ENCODE results near the gene DDR2.
A peak's percentile ranks its signal among the peaks of the same experiment; 100 is the strongest.
"Not testable (repeated sequence)": the region's sequence is repeated elsewhere in the genome, so short reads cannot be mapped to it uniquely, and the experiment has no call there.

The DDR2 gene

DNA sequence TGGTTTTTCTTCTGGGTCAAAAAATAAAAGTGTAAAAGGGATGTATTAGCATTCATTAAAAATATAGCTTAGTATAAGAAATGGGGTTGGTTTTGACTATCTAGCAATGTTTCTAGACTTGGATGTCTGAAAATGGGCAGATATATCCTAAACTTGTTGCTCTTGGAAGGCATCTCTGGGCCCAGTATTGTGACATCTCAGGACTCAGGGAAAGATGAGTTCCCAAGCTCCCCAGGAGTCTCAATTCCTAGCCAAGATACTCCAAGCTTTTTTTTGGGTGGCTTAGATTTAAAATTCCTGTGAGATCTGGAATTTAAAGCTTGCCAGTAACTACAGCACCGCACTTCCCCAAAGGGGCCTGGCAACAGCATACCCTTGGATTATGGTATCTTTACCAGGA lies 146.8 kb downstream of the DDR2 start:
- no peak for DNase-seq (ENCODE audit: low read depth)

DNA sequence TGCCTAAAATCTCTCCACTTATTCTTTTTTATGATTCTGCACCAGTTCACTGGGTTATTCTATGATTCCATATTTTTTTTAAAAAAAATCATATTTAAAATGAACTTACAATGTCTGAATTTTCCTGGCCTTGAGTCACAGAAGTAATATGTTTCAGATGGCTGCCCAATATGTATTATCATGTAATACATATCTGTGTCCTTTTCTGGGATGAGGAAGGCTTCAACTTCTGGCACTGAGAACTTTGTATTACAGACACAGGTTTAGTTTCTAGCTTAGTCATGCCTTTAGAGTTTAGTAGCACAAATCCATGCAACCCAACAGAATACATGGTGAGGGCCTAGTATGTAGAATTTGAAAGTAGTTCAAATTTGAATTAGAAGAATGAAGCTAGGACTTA lies 150.4 kb downstream of the DDR2 start:
- no peak for DNase-seq (ENCODE audit: low read depth)

DNA sequence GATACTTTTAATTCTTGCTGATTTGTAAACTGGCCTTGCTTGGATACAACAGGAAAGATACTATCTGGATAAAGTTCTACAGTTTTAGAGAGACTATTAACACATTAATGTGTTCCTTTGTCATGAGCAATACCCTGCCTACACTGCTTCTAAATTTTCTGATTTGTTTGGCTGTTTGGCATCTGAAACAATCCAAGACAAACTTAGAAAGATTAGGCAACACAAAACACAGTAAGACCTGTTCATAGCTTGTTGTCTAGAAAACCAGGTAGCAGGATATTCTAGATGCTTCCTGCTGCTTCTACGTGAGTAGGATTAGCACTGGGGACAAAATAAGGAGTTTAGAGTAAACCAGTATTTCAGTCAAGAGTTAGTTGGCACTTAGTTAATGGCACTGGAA lies 152.7 kb downstream of the DDR2 start:
- not testable (repeated sequence) for DNase-seq (ENCODE audit: low read depth)

DNA sequence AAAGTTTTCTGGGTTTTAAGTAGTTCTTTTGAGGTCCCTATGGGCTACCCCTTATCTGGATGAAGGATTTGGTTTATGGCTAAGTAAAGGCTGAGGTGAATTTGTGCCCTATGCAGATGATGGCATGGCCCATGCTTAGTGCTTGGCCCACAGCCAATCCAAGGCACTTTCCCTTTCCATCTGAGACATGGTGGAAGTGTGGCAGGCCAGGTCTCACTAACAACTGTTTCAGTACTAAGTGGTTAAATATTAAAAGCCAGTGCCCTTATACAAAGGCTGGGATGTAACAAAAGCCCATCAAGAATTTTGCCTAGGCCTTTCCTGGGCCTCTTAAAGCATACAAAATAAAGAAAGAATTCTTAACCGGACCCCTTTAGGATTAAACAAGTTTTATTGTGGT lies 156.5 kb downstream of the DDR2 start:
- DNase-seq (ENCODE audit: low read depth): not testable (repeated sequence)

DNA sequence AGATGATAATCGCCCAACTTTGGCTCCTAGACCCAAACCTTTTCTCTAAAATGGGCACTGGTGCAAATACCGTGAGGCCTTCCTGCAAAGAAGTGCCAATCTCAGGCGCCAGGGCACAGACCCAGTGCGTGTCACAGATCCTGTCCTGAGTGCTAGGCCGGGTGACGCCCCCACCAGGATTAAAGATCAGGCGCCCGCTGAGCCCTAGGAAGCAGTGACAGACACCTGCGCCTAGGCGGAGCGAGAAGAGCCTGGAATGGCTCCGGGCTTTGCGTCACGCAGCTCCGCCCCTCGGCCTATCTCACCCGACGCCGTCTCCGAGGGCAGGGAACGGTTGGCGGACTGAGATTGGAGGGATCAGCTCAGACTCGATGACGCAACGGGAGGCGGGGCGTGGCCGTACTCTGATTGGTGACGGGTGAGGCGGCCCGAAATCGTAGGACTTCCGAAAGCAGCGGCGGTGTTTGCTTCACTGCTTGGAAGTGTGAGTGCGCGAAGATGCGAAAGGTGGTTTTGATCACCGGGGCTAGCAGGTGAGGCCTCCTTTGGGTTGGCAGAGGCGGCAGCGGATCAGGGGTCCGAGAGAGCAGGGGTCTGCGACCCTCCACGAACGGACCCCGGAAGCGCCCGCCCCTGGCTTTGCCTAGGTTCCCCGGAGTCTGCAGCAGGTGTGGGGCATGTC lies 158.2 kb downstream of the DDR2 start, which contains the start of gene HSD17B7:
Gene HSD17B7 (plus strand): TSS at position 400 of the 682 bp plus-strand sequence. CDS start 99 bp downstream, at position 499.
- peak; percentile 73 for DNase-seq (ENCODE audit: low read depth)

DNA sequence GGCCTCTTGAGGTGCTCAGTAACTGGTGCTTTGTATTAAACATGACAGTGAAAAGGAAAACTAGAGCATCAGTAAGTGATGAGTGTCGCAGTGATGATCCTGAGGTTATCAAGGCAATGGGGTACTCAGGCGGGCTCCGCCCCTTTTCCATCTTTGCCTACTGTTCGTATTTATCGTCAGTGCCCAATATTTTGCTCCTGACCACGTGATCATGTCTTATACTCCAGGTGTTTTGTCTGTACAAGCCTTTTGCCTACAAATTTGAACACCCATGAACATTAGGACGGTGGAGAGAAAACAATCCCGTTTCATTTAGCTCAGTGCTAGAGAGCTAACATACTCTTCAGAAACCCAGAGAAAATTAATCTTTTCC lies 158.7 kb downstream of the DDR2 start:
- DNase-seq (ENCODE audit: low read depth): not testable (repeated sequence)

DNA sequence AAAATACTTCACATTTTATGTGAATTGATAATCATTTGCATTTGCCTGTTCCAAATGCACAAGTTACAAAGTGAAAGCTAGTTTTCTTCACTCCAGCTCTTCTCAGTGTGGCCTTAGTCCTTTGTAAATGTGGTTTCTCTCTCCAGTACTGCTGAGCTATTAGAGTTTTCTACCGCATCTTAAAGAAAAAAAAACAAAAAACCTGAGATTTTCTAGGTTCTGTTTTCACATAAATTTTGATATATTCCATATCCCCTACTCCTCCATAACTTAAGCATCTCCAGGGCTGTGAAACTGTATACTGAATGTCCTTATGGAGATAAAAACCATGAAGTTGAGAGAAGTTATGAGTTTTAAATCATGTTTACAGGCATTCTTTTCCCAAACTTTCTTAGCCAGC lies 162.0 kb downstream of the DDR2 start:
- DNase-seq (ENCODE audit: low read depth): not testable (repeated sequence)

DNA sequence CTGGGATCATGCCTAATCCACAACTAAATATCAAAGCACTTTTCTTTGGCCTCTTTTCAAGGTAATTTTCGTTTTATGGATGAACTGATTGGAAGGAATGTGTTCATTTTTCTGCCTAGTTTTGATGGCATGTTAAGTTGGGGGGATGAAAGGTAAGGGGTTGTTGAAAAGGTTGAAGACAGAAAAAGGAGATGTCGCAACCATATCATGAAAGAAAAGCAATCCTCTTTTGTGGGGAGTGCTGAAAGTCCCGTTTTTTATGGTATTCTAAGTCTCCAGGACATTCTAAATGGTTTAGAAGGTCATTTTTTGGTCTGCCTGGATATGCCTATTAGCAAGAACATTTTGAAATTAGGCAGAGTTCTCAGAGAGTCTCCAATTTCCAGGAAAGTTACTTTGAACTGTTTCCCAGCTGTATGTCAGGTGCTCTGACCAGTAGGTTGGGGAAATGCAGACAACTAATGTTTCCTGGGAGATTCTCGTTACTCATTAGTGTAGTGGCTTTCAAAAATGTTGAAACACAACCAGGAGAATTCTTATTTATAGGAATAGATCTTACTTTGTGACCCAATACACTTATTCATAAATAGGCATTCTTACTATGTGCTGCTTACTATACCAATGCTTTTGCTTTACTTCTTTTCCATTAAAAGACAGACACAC lies 164.5 kb downstream of the DDR2 start:
- DNase-seq (ENCODE audit: low read depth): not testable (repeated sequence)

DNA sequence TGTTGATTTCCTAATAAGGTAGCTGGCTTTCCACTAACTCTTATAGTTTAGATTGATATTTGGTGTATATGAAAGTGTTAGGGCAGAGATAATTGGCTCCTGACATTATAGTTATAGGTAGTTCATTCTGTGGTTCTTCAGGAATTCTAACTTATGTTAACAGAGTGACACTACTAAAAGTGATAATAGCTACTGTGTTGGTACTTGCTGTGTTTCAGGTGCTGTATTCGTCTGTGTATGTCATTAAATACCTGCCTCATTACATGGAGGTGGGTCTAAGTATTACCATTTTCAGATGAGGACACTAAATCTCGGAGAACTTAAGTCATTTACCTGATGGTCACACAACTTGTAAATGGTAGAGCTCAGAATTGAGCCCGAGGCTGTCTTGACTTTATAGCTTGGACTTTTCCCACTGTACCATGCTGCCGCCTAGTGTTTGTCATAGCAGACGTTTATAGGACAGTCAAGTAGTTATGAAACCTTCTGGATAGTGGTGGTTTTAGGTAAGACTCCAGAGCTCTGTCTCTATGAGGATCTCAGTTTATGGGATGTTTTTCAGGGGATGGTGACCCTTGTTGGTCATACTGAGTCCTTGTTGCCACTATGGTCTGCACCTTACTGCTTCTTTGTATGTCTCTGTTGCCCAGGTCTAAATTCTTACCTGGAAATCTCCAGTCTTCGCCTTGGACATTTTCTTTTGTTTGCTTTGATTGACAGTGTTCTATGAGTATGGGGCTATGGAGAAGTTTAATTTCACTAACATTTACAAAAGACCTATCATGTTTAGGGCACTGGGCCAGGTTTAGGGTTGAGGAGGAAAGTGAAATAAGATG lies 167.9 kb downstream of the DDR2 start:
- DNase-seq (ENCODE audit: low read depth): not testable (repeated sequence)

DNA sequence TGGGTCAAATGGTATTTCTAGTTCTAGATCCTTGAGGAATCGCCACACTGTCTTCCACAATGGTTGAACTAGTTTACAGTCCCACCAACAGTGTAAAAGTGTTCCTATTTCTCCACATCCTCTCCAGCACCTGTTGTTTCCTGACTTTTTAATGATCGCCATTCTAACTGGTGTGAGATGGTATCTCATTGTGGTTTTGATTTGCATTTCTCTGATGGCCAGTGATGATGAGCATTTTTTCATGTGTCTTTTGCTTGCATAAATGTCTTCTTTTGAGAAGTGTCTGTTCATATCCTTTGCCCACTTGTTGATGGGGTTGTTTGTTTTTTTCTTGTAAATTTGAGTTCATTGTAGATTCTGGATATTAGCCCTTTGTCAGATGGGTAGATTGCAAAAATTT lies 175.2 kb downstream of the DDR2 start:
- DNase-seq (ENCODE audit: low read depth): not testable (repeated sequence)

DNA sequence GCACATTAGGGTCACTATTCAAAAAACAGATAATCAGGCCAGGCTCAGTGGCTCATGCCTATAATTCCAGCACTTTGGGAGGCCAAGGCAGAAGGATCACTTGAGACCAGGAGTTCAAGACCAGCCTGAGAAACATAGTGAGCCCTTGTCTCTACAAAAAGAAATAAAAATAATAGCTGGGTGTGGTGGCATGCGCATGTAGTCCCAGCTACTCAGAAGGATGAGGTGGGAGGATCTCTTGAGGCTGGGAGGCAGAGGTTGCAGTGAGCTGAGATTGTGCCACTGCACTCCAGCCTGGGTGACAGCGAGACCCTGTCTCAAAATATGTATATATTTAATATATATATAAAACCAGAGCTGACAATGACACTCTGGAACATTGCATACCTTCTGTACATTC lies 180.1 kb downstream of the DDR2 start:
- not testable (repeated sequence) for DNase-seq (ENCODE audit: low read depth)

DNA sequence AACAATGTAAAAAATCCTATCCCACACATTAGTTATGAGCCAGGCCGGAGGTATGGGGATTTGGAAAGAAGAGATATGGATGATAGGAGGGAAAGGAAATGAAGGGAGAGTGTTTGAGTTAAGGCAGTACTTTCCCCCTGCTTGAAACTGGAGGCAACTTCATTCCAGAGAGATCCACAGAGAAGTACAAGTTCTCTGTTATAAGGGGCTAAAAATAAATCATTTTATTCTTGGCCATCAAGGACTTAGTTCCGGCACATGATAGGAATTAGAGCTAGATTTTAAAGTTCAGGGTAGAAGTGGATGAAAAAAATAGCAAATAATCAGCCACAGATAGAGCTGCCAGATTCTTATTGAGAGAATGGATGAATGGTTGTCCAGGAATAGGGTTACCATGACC lies 185.9 kb downstream of the DDR2 start:
- DNase-seq (ENCODE audit: low read depth): not testable (repeated sequence)

DNA sequence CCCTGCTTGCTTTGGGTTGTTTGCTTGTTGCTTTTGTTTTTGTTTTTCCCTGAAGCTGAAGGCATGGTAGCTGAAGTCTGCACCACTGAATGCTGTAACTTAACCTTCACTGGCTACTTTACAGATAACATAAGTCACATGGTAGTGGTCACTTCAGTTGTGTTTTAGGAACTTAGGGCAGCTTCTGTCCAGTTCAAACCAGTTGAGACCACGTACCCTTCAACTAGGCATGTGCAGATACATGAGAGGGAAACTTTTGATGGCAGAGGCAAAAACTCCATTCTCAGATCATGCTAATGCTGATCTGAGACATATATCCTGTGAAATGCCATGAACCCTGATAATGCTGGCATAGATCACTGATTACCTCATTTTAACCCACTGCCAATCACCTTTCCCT lies 186.4 kb downstream of the DDR2 start:
- DNase-seq (ENCODE audit: low read depth): not testable (repeated sequence)

DNA sequence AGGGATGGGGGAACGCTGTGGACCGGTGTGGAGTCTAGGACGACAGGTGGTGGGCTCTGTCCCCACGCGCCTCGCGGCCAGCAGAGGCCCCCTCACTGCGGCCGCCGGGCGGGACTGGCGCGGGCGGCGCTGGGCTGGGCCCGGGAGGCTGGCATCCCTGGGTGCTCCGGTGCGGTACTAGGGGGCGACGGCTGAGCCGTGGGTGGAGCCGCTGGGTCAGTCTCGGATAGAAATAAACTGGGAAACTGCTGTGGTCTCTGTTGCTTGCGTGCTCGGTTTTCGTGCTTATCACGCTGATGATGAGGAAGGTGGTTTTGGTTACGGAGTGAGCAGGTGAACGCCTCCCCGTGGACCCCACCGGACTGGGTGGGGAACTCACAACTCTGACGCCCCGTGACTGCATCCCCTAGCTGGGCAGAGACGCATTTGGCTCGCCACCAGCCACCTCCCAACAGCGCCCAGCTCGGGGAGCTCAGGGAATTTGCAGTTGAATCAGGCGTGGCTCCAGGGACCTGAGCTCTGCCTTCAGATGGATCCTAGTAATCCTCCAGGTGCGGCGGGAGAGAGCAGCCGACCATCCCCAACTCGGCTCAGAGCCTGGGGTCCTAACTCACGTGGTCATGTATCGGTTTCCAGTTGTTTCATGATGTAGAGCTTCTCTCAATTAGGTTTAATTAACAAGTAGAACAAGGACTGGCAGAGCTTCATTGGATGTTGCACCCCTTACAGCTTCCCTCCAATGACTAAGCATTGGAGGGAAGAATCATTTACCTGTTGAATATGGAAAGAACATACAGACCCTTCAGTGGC lies 190.3 kb downstream of the DDR2 start:
- no peak for DNase-seq (ENCODE audit: low read depth)

DNA sequence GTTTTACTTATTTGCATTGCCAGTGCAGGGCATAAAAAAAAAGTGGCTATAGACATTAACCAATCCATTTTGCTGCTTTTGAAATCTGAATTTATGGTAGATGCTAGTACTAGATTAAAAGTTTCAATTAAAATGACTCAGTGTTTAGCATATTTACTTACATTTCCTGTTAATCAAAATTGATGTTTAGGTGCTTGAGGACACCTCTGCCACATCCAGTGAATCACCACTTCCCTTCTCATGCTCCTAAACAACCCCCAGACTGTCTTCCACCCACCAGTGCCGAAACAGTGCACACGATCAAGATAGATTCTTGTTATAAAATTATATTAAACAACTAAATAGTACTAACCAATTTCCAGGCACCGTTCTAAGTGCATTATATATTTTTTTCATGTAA lies 191.0 kb downstream of the DDR2 start:
- DNase-seq (ENCODE audit: low read depth): no peak

DNA sequence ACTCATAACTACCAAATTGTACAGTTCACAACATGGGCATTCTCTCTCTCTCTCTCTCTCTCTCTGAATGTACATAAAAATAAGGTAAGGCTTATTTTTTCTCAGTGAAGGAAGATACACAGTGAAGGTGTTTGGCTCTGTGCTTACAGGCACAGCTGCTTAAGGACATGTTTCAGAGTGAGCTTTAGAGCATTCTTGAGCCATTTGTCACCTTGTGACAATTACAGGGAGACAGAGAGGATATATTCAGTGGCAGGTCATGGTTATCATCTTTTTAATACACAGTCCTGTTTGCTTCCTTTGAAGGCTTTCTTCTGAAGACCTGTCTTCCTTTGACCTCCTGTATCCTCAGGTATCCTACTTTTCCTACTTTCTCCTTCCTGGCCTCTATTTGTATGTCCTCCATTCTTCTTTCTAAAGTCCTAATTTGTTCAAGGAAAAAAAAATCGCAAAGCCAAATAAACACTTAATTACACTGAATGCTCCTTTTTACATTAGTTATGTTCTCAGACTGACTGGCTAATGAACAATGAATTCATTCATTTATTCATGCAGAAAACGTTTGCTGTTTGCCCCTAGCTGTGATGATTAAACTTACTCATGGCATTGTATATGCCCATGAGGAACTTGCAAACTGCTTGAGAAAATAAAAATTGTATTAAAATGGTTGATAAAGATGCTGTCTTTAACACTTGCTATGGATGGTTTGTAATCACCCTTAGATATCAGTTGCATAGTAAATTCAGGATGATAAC lies 191.7 kb downstream of the DDR2 start:
- DNase-seq (ENCODE audit: low read depth): no peak

DNA sequence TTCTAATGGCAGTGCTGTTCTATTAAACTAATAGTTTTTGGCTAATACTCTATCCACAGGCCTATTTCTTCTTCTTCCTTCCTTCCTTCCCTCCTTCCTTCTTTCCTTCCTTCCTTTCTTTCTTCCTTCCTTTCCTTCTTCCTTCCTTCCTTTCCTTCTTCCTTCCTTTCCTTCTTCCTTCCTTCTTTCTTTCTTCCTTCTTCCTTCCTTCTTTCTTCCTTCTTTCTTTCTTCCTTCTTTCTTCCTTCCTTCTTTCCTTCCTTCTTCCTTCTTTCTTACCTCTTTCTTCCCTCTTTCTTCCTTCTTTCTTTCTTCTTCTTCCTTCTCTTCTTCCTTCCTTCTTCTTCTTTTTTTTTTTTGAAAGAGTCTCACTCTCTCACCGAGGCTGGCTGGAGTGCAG lies 197.0 kb downstream of the DDR2 start:
- DNase-seq (ENCODE audit: low read depth): no peak

DNA sequence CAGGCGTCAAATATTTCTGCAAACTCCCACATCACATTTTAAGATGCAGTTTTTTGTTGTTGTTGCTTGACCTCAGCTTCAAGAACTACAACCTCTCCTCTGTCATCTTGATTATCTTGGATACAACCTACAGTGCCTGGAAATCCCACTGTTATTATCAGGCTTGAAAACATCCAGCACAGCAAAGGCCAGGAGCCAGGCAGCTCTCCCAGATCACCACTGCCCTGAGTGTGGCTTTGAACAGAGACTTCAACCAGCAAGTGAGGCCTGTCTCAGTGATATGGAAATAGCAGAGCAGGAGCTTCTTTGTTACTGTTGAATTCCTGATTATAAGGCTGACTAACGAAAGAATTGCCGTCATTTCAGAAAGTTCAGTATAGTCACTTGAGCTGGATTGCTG lies 200.2 kb downstream of the DDR2 start:
- no peak for DNase-seq (ENCODE audit: low read depth)

DNA sequence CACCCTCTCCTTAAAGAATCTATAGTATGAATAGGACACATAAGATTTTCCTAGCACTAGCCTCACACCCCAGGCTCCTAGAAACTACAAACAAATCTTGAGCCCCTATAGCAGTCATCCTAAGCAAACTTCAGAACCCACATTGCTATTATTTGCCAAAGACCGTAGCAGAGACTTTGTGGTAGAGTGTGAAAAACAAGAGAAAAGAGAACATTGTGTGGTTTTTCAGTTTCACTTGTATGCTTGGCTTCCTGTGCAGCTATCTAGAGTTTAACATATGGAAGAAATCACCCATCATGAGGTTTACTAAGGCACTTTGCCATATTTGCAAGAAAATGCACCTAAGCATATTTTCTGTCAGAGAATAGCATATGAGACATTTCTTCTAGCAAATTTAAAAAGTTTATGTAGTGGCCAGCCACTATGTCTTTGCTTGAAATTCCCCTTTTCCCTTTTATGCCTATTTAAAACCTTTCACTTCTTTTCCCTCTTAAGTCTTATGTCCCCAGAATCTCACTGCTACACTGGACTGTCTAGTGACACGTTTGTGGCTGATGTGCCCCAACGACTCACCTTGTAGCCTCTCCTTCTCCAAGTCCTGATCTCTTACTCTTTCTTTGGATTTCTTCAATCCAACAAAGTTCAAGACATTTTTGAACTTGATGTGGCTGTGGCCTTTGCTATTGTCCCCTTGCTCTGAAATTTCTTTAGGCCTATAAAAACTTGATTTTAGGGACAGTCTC lies 203.1 kb downstream of the DDR2 start:
- DNase-seq (ENCODE audit: low read depth): no peak

Measured in T-helper 22 cell (primary cell).